ENCODE measurements around the gene PIK3CA. TPM values are rescaled to one million over a fixed set of nuclear protein-coding genes. Genes with fewer than 3 reads are reported as not detected.
A peak's percentile ranks its signal among the peaks of the same experiment; 100 is the strongest.
"Not testable (repeated sequence)": the region's sequence is repeated elsewhere in the genome, so short reads cannot be mapped to it uniquely, and the experiment has no call there.

PIK3CA gene
- total RNA-seq: 10 to 100 TPM; 13.4 to 21.7 (median 16.1) TPM

GRCh38 chr3:179147873-179148615 is at the start of gene PIK3CA:
Gene PIK3CA, plus strand, starts transcription at chr3:179148357. Its CDS starts 50,469 bp downstream, at chr3:179198826.
- Histone ChIP-seq H3K4me3 (peak within 1 kb of the TSS; percentile 63 to 93 (median 81)), H3K4me1 (replicated peaks in 1 of 2) (peaks cover 2 to 11% of the 10 kb centered on the region in 2 donors), H3K27ac (peak within 1 kb of the TSS; percentile 90 to 93)
- ATAC-seq (replicated peaks in 6 of 8): peak; percentile 73 to 92 (median 88)
- in situ Hi-C loops (cut with MboI; ENCODE audit: low pct_unique_long_range_greater_than_20kb in 2 of 9, low sequenced_read_pairs in 9 of 9, unreplicated experiment in 9 of 9): loop anchor here in 1 of 9 experiments (25.0 kb wide), 1 partner anchor 164 kb away; the partner anchor contains the start of gene ZNF639
- WGBS, 10 experiments: 0 to 2% (median 0%) methylated on average over 2 to 10 of the region's 67 CpGs; no CpG with 5 or more reads in 4 of the 10 experiments

DNA sequence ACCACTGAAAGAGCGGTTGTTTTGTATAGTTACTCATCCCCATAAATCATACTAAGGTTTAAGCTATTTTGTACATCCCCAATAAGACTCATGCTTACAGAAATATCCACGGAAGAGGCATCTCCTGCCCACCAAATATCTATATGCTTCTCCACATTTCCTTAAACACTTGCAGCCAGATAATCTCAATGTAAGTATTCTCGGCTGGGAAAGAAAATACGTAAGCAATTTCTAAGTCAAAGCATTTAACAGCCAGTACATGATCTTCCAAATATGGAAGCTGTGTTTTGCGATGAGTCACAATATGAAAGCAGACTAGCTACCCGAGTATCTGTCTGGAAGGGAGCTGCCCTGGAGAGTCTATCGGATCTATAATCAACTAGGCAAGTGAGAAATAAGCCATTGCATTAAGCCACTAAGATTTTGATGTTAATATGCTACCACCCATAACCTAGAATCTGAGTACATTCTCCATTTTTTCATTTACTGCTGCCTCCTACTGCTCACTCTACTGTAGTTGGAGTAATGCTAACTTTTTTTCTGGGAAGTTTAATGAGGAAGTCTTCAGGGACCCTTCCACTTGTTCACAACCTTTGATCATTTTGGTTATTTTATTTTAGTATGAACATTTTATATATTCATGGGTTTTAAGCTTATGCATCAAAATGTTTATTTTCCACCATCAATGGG is 49.6 kb upstream of the PIK3CA start:
- no peak overlapping the region for H3K27ac ChIP-seq
- ATAC-seq (replicated peaks in 6 of 8): peak in 6 of 8 experiments; percentile 35 to 87 (median 52)
- in situ Hi-C loops (cut with MboI; ENCODE audit: low pct_unique_long_range_greater_than_20kb in 2 of 9, low sequenced_read_pairs in 9 of 9, unreplicated experiment in 9 of 9): no loop called here
- no peaks in the 10 kb centered on the region for H3K4me1 ChIP-seq (replicated peaks in 1 of 2)
- no peak overlapping the region for H3K4me3 ChIP-seq
- WGBS, 10 experiments: 31 to 95% (median 88%) methylated on average over 2 to 7 of the region's 7 CpGs

DNA sequence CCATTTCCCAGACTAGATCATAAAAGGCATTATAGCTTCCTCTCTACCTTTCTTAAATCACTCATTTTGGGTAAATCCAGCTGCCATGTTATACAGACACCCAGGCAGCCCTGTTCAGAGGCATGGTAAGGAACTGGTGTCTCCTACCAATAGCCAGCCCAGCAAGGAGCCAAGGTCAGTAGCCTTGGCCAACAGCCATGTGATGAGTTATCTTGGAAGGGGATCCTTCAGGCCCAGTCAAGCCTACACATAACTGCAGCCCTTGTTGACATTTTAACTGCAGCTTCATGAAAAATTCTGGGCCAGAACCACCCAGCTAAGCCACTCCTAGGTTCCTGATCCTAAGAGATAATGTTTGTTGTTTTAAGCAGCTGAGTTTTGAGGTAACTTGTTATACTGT is 47.5 kb upstream of the PIK3CA start:
- ATAC-seq (replicated peaks in 6 of 8): peak in 2 of 8 experiments; percentile 60 to 62
- H3K27ac ChIP-seq: no peak overlapping the region
- H3K4me3 ChIP-seq: no peak overlapping the region
- H3K4me1 ChIP-seq (replicated peaks in 1 of 2): no peaks in the 10 kb centered on the region
- in situ Hi-C loops (cut with MboI; ENCODE audit: low pct_unique_long_range_greater_than_20kb in 2 of 9, low sequenced_read_pairs in 9 of 9, unreplicated experiment in 9 of 9): loop anchor here in 2 of 9 experiments (25.0 kb wide), 1 partner anchor 212 kb away; the partner anchor contains the start of gene ZNF639 (in 2 of the 2)

DNA sequence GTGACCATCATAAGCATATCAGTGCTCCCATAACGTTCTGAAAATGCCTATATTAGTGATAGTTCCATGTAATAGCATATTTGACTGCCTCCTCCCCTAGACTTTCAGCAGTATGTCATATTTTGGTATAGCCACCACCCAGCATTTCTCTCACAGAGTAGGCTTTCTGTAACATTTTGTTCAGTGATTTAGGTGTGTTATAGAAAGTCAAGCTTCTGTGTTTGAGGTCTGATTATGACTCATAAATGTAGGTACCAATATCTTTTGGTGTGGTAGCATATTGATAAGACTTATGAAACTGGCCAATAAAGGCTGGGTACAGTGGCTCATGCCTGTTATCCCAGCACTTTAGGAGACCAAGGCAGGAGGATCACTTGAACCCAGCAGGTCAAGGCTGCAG is 42.3 kb upstream of the PIK3CA start:
- ATAC-seq (replicated peaks in 6 of 8): no peak
- WGBS, 10 experiments: 0 to 63% (median 0%) methylated on average over 1 of the region's 1 CpG; no CpG with 5 or more reads in 4 of the 10 experiments
- no peak overlapping the region for H3K27ac ChIP-seq
- in situ Hi-C loops (cut with MboI; ENCODE audit: low pct_unique_long_range_greater_than_20kb in 2 of 9, low sequenced_read_pairs in 9 of 9, unreplicated experiment in 9 of 9): loop anchor here in 2 of 9 experiments (25.0 kb wide), 1 partner anchor 206 kb away; the partner anchor contains the start of gene ZNF639 (in 2 of the 2)
- no peaks in the 10 kb centered on the region for H3K4me1 ChIP-seq (replicated peaks in 1 of 2)
- no peak overlapping the region for H3K4me3 ChIP-seq

DNA sequence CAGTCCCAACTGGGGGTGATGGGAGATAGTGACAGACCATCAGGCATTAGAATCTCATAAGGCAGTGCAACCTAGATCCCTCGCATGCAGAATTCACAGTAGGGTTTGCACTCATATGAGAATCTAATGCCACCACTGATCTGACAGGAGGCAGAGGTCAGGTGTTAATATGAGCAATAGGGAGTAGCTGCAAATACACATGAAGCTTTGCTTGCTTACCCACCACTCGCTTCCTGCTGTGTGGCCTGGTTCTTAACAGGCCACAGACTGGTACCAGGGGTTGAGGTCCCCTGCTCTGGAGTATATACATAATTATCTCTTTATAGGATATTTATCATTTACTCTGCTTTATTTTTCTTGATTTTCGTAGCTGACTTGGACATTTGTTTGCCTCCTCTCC is 40.5 kb upstream of the PIK3CA start:
- Histone ChIP-seq H3K4me1 (replicated peaks in 1 of 2) (no peaks in the 10 kb centered on the region), H3K4me3 (no peak overlapping the region), H3K27ac (no peak overlapping the region)
- WGBS, 10 experiments: 0 to 100% (median 76%) methylated on average over 1 to 3 of the region's 3 CpGs; no CpG with 5 or more reads in 2 of the 10 experiments
- in situ Hi-C loops (cut with MboI; ENCODE audit: low pct_unique_long_range_greater_than_20kb in 2 of 9, low sequenced_read_pairs in 9 of 9, unreplicated experiment in 9 of 9): loop anchor here in 2 of 9 experiments (25.0 kb wide), 1 partner anchor 205 kb away; the partner anchor contains the start of gene ZNF639 (in 2 of the 2)
- ATAC-seq (replicated peaks in 6 of 8): no peak

- in situ Hi-C loops (cut with MboI; ENCODE audit: low pct_unique_long_range_greater_than_20kb in 2 of 9, low sequenced_read_pairs in 9 of 9, unreplicated experiment in 9 of 9): loop anchor here in 2 of 9 experiments (25.0 kb wide), 1 partner anchor 204 kb away; the partner anchor contains the start of gene ZNF639 (in 2 of the 2)
- H3K4me3 ChIP-seq: no peak overlapping the region
- no peaks in the 10 kb centered on the region for H3K4me1 ChIP-seq (replicated peaks in 1 of 2)
- H3K27ac ChIP-seq: no peak overlapping the region
- ATAC-seq (replicated peaks in 6 of 8): no peak
- WGBS, 10 experiments: 6 to 100% (median 67%) methylated on average over 1 of the region's 1 CpG; no CpG with 5 or more reads in 1 of the 10 experiments
Measured at GRCh38 chr3:179108086-179108485, 40.1 kb upstream of the PIK3CA start.

DNA sequence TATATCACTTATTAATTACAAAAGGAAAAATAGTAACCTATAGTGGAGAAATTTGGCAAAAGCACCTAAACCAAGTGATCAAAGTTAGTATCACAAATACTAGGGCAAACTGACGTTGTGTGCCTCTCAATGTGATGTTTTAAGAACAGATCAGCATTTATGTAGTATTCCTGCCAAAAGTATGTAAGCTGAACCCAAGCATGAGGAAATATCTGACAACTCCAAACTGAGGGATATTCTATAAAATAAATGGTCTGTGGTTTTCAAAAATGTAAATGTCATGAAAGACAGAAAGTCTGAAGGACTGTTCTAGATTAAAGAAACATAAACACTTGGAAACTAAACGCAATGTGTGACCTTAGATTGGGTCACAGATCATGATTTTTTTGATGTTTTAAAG is 34.3 kb upstream of the PIK3CA start:
- ATAC-seq (replicated peaks in 6 of 8): no peak
- Histone ChIP-seq H3K4me1 (replicated peaks in 1 of 2) (no peaks in the 10 kb centered on the region), H3K27ac (no peak overlapping the region), H3K4me3 (no peak overlapping the region)
- in situ Hi-C loops (cut with MboI; ENCODE audit: low pct_unique_long_range_greater_than_20kb in 2 of 9, low sequenced_read_pairs in 9 of 9, unreplicated experiment in 9 of 9): loop anchor here in 2 of 9 experiments (25.0 kb wide), 1 partner anchor 198 kb away; the partner anchor contains the start of gene ZNF639 (in 2 of the 2)
- WGBS, 10 experiments: 0 to 95% (median 73%) methylated on average over 1 to 2 of the region's 2 CpGs

GRCh38 chr3:179115444-179115843 is 32.7 kb upstream of the PIK3CA start:
- 0 to 75% (median 42%) methylated on average over 1 of the region's 1 CpG; no CpG with 5 or more reads in 6 of the 10 experiments for WGBS, 10 experiments
- not testable (repeated sequence) for H3K27ac ChIP-seq; ATAC-seq (replicated peaks in 6 of 8); H3K4me3 ChIP-seq; H3K4me1 ChIP-seq (replicated peaks in 1 of 2)
- in situ Hi-C loops (cut with MboI; ENCODE audit: low pct_unique_long_range_greater_than_20kb in 2 of 9, low sequenced_read_pairs in 9 of 9, unreplicated experiment in 9 of 9): loop anchor here in 2 of 9 experiments (25.0 kb wide), 1 partner anchor 197 kb away; the partner anchor contains the start of gene ZNF639 (in 2 of the 2)

DNA sequence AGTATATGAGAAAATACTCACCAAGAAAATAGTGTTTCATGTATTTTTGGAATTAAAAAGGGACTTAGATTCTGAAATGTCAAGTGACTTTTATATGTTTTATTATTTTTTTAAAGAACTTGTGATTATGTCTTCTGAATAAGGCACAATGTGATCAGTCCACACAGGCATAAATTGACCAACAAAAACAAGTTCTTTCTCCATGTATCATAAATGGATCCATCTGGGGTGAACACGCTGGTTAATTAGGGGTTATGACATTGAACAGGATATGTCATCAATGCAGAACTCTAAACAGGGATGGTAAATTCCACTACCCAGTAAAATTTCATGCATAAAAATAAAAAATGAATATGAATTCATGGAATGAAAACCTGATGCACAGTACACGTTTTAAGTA is 31.3 kb upstream of the PIK3CA start:
- Histone ChIP-seq H3K27ac (no peak overlapping the region), H3K4me1 (replicated peaks in 1 of 2) (no peaks in the 10 kb centered on the region), H3K4me3 (no peak overlapping the region)
- ATAC-seq (replicated peaks in 6 of 8): no peak
- WGBS, 10 experiments: 12 to 72% (median 35%) methylated on average over 1 to 2 of the region's 2 CpGs; no CpG with 5 or more reads in 1 of the 10 experiments
- in situ Hi-C loops (cut with MboI; ENCODE audit: low pct_unique_long_range_greater_than_20kb in 2 of 9, low sequenced_read_pairs in 9 of 9, unreplicated experiment in 9 of 9): loop anchor here in 2 of 9 experiments (25.0 kb wide), 1 partner anchor 195 kb away; the partner anchor contains the start of gene ZNF639 (in 2 of the 2)

DNA sequence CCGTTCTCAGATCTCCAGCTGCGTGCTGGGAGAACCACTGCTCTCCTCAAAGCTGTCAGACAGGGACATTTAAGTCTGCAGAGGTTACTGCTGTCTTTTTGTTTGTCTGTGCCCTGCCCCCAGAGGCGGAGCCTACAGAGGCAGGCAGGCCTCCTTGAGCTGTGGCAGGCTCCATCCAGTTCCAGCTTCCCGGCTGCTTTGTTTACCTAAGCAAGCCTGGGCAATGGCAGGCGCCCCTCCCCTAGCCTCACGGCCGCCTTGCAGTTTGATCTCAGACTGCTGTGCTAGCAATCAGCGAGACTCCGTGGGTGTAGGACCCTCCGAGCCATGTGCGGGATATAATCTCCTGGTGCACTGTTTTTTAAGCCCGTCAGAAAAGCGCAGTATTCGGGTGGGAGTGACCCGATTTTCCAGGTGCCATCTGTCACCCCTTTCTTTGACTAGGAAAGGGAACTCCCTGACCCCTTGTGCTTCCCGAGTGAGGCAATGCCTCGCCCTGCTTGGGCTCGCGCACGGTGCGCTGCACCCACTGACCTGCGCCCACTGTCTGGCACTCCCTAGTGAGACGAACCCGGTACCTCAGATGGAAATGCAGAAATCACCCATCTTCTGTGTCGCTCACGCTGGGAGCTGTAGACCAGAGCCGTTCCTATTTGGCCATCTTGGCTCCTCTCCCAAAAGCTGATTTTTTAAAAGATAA is 15.8 kb upstream of the PIK3CA start:
- ATAC-seq (replicated peaks in 6 of 8); H3K4me3 ChIP-seq; H3K27ac ChIP-seq; H3K4me1 ChIP-seq (replicated peaks in 1 of 2): not testable (repeated sequence)
- in situ Hi-C loops (cut with MboI; ENCODE audit: low pct_unique_long_range_greater_than_20kb in 2 of 9, low sequenced_read_pairs in 9 of 9, unreplicated experiment in 9 of 9): loop anchor here in 1 of 9 experiments (25.0 kb wide), 1 partner anchor 180 kb away; the partner anchor contains the start of gene ZNF639
- 90 to 100% (median 94%) methylated on average over 1 to 12 of the region's 27 CpGs; no CpG with 5 or more reads in 7 of the 10 experiments for WGBS, 10 experiments

DNA sequence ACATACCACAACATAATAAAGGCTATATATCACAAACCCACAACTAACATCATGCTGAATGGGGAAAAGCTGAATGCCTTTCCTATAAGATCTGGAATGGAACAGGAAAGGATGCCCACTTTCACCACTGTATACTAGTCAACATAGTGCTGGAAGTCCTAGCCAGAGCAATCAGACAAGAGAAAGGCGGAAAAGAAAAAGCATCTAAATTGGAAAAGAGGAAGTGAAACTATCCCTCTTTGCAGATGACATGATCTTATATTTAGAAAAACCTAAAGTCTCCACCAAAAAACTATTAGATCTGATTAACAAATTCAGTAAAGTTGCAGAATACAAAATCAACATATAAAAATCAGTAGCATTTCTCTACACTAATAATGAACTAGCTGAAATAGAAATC is 14.6 kb upstream of the PIK3CA start:
- Histone ChIP-seq H3K4me3 (no peak overlapping the region), H3K27ac (no peak overlapping the region), H3K4me1 (replicated peaks in 1 of 2) (no peaks in the 10 kb centered on the region)
- no peak for ATAC-seq (replicated peaks in 6 of 8)
- in situ Hi-C loops (cut with MboI; ENCODE audit: low pct_unique_long_range_greater_than_20kb in 2 of 9, low sequenced_read_pairs in 9 of 9, unreplicated experiment in 9 of 9): loop anchor here in 1 of 9 experiments (25.0 kb wide), 1 partner anchor 179 kb away; the partner anchor contains the start of gene ZNF639
- 22 to 100% (median 100%) methylated on average over 1 of the region's 1 CpG; no CpG with 5 or more reads in 1 of the 10 experiments for WGBS, 10 experiments

DNA sequence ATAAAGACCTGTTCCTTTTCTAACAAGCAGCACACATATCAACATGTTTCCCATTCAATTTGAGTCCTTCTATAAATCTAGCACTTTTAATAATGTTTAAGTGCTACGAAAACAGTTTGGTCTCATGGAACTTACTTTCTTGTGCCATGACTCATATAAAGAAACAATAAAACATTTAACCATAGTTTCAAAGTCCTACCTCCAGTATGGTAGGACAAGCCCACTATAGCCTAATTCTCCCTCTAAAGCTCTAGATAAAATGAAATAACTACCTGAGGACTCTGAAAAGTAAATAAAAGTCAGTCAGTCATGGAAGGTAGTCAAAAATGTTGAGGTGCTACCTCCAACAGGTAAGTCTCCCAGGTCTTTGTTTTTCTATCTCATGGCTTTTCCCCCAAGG is 12.0 kb upstream of the PIK3CA start:
- no peak for ATAC-seq (replicated peaks in 6 of 8)
- WGBS, 10 experiments: 33 to 100% (median 80%) methylated on average over 1 of the region's 1 CpG; no CpG with 5 or more reads in 1 of the 10 experiments
- Histone ChIP-seq H3K4me3 (no peak overlapping the region), H3K27ac (no peak overlapping the region), H3K4me1 (replicated peaks in 1 of 2) (no peaks in the 10 kb centered on the region)
- in situ Hi-C loops (cut with MboI; ENCODE audit: low pct_unique_long_range_greater_than_20kb in 2 of 9, low sequenced_read_pairs in 9 of 9, unreplicated experiment in 9 of 9): loop anchor here in 1 of 9 experiments (25.0 kb wide), 1 partner anchor 176 kb away; the partner anchor contains the start of gene ZNF639
